Lung microvascular endothelial cell (primary cell): ENCODE results near the gene CHRNA7. TPM values are rescaled to one million over a fixed set of nuclear protein-coding genes. Genes with fewer than 3 reads are reported as not detected.
A peak's percentile ranks its signal among the peaks of the same experiment; 100 is the strongest.

Experiments used
- DNase-seq, 2 donors: peaks; one replicate each; pipeline versions ENCODE4 v3.0.0 to v3.0.0-alpha.2; 2010; ENCODE audit warnings: low read depth in 2 of 2
- total RNA-seq: library from RNA; depleted of rRNA; stranded (reverse); fragments of >200 nt; gene quantifications from 2 replicates; pipeline ENCODE4 v1.2.1, GENCODE V29; 2014

CHRNA7 gene
- total RNA-seq, result 0.65 TPM in 1 of 2 replicates, not detected in the other

DNA sequence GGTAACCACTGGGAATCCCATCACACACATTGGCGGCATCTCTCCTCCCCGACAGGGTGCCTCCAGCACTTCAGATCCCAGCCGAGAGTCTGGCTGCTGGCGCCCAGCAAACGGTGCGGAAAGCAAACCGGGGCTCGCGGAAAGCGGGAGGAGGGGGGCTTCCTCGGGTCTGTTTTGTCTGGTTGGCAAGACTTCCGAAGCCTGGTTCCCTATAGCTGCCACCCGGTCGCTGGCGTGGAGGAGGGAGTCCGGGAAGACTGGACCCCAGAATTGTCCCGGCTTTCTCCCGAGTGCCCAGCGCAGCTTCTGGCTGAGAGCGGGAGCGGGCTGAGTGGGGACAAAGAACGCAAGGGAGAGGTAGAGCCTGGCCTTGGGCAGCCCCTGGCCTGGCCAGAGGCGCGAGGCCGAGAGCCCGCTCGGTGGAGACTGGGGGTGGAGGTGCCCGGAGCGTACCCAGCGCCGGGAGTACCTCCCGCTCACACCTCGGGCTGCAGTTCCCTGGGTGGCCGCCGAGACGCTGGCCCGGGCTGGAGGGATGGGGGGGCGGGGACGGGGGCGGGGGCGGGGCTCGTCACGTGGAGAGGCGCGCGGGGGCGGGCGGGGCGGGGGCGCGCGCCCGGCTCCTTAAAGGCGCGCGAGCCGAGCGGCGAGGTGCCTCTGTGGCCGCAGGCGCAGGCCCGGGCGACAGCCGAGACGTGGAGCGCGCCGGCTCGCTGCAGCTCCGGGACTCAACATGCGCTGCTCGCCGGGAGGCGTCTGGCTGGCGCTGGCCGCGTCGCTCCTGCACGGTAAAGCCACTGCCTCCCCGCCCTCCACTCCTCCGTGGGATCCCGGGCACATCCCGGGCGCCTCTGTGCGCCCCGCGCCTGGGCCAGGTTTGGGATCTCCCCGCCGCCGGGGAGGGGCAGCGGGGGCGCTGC, at the start of gene CHRNA7:
Gene CHRNA7, plus strand, starts transcription at position 654 of the 920 bp plus-strand sequence. Its CDS starts 80 bp downstream, at position 734.
- peak; percentile 27 to 36 for DNase-seq

GRCh38 chr15:31985607-31986006, 44.7 kb upstream of the CHRNA7 start:
- DNase-seq, result no peak

DNA sequence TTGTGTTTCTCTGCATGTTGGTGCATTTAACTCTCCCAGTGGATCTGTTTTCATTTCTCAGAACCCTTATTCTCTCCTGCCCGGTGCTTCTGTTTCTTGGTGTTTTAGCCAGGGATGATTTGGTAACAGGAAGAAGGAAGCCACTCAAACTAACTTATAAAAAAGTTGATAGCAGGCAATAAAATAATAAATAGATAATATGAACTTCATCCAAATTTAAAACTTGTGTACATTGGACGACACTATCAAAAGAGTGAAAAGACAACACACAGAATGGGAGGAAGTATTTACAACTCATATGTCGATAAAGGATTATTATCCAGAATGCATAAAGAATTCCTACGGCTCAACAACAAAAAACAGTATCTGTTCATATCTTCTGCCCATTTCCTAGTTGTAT, 37.3 kb upstream of the CHRNA7 start:
- DNase-seq, result no peak

DNA sequence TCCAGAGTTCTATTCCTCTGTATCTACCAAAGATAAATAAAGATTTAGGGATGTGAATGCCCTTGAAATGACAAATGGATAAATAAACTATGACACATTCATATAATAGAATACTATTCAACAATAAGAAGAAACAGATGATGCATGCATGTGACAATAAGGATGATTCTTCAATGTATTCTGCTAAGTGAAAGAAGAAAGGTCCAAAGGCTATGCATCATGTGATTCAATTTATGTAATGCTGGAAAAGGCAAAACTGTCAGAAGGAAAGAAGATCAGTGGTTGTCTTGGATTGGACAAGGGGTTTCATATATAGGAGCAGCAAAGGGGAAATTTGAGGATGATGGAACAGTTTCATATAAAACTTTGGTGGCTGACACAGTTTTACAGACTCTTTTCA, 32.6 kb upstream of the CHRNA7 start:
- DNase-seq, result no peak

GRCh38 chr15:32003558-32003957, 26.8 kb upstream of the CHRNA7 start:
- no peak for DNase-seq

DNA sequence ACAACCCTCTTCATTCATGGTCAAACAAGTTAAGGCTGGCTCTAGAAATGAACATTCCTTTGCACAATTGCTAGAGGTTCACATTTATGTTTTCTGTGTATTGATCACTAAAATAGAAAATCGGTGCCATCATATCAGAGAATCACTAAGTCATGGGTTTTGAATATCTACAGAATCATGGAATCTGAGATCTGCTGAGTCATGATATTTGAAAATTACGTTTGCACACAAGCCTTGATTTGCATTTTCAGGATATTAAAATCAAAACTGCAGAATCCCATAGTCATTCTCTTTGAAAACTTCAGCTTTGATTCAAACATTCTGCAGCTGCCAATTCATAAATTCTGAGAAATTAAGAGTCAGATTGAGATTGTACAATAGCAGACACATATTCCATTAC, 26.1 kb upstream of the CHRNA7 start:
- DNase-seq, result no peak

GRCh38 chr15:32007355-32007960, 22.9 kb upstream of the CHRNA7 start:
- no peak for DNase-seq

DNA sequence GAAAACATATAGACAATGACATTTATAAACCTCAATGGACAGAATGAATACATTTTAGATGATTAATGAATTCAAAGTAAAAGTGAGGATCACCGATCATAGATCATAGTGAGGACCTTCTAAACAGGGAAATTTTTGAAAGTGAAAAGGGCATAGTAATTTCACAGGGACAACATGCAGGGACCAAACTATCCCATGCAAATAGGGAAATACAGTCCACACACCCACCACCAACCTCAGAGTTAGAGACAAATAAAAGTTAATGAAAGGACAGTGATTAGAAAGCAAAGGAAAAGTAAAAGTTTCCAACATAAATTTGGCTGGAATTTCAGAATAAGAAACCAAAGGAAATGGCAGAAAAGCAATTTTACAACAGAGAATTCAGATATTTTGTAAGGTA, 15.4 kb upstream of the CHRNA7 start:
- DNase-seq, result no peak

DNA sequence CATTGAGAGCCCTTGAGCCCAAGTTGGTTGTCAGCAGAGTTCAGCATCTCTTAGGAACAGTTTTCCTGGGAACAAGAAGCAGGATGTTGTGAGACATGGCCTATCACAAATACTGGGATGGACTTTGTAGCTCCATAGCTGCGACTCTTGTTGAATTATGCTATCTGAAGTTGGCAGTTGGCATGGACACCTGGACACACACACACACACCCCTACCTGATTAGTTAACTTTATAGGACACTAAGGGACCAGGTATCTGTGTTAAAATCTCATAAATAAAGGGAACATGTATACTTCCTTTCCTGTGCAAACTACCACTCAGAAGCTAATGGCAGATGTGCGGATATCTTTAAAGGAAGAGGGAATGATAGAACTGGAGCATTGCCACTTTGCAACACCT, 10.2 kb upstream of the CHRNA7 start:
- DNase-seq, result no peak

GRCh38 chr15:32028921-32029320, 1.4 kb upstream of the CHRNA7 start:
- no peak for DNase-seq

- DNase-seq, result peak in 1 of 2 donors; percentile 20
Observed at GRCh38 chr15:32029409-32029861, 880 bp upstream of the CHRNA7 start.

- DNase-seq, result no peak
Observed at GRCh38 chr15:32030795-32031194, 480 bp downstream of the CHRNA7 start.

DNA sequence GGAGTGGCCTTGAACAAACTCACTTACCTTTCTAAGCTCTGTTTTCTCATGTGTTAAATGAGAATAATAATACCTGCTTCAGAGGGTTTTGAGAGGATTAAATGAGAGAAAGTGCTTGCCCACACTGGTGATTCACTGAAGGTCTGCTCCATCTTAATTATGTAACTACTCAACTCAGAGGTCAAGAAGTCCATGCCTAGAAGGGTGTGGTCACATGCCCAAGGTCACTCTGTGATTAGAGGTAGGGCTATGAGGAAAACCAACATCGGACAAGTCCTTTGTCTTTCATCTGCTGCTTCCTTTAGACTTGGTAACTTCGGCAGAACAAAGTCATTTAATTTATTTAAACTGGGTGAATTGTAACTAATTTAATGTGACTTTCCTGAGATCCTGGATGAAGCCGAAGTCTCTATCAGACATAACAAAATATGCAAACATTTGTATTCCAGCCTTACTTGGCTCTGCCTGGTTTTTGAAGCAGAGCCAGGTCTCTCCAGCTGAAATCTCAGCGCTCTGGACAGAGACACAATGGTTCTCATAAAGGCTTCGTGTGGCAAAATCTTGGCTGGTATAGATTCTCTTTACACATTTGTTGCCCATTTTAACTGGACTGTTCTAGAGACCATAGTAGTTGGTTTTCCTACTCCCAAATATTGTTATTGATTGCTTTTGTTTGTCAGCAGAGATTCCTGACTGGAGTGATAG, 3.0 kb downstream of the CHRNA7 start:
- no peak for DNase-seq

- DNase-seq, result no peak
Observed at GRCh38 chr15:32034106-32034505, 3.8 kb downstream of the CHRNA7 start.

DNA sequence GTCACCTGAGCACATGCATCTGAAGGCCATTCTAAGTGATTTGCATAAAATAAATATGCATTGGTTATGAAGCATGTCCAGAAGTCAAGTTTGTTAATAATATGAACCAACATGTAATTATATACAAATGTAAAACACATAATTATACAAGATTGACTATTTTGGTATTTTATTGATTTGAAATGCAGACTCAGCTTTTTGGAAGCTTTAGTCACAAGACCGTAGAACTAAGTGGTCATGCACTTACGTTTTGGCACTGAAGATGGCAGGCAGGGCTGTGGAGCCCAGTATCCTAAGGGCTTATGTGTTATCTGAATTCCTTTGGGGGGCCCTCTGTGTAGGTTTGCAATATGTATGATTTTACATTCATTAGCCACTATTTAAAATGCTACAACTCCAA, 5.0 kb downstream of the CHRNA7 start:
- DNase-seq, result no peak

DNA sequence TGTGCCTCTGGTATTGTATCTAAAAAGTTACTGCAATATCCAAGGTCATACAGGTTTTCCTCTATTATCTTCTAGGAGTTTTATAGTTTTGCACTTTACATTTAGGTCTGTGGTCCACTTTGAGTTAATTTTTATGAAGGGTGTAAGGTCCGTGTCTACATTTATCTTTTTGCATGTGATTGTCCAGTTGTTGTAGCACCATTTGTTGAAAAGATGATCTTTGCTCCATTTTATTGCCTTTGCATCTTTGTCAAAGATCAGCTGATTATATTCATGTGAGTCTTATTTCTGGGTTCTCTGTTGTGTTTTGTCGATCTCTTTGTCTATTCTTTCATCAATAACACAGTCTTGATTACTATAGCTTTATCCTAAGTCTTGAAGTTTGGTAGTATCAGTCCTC, 6.7 kb downstream of the CHRNA7 start:
- DNase-seq, result no peak

GRCh38 chr15:32041294-32041693, 11.0 kb downstream of the CHRNA7 start:
- no peak for DNase-seq

- peak in 1 of 2 donors; percentile 4 for DNase-seq
Observed at GRCh38 chr15:32042269-32042972, 12.1 kb downstream of the CHRNA7 start.

GRCh38 chr15:32053719-32054118, 23.4 kb downstream of the CHRNA7 start:
- no peak for DNase-seq

DNA sequence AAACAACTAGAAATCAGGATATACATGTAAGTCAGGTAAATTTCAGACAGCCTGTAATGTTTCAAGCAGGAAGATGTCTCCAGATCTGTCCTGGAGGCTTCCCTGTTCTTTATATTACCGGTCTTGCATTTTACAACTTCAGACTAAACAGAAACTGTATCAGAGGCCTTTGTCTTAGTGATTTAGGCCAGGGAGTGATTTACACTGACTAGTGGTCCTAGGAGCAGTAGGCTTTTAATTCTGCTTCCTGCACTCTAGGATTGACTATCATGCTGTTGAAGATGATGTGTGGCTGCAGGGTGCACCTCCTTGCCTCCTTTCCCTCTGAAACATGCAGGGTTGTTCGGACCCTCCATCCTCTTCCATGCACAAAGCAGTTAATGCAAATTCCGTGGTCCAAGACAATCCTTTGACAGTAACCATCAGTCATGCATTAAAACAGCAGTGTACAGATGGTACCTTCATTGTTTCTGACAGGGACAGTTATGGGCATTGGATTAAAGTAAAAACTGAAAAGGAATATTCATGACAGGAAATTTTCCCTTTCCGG, 27.6 kb downstream of the CHRNA7 start:
- no peak for DNase-seq

- no peak for DNase-seq
Observed at GRCh38 chr15:32060706-32061105, 30.4 kb downstream of the CHRNA7 start.
